SH-SY5Y (cell line): Measurements from ENCODE around the gene PABPN1L.

ENCODE experiments used
- GATA2 ChIP-seq: IDR thresholded peaks from 2 replicates; pipeline ENCODE4 v1.6.1; 2011; ENCODE audit warnings: mild to moderate bottlenecking, low read depth, low read length
- GATA3 ChIP-seq: IDR thresholded peaks from 2 replicates; pipeline ENCODE4 v1.6.1; 2011; ENCODE audit warnings: low read depth, mild to moderate bottlenecking, low read length, moderate library complexity

Gene PABPN1L

GRCh38 chr16:88893127-88893968, 26.9 kb upstream of the PABPN1L start:
- no peak for TF ChIP-seq GATA3
- no peak for TF ChIP-seq GATA2

GRCh38 chr16:88892065-88892464, 25.6 kb upstream of the PABPN1L start:
- TF ChIP-seq GATA3 (no peak), GATA2 (no peak)

- TF ChIP-seq GATA2 = no peak
- TF ChIP-seq GATA3 = no peak
Measured at GRCh38 chr16:88891083-88891482, 24.6 kb upstream of the PABPN1L start.

- TF ChIP-seq GATA3 = no peak
Measured at GRCh38 chr16:88888461-88889387, 22.3 kb upstream of the PABPN1L start.

GRCh38 chr16:88888057-88888456, 21.6 kb upstream of the PABPN1L start:
- TF ChIP-seq GATA2 (no peak), GATA3 (no peak)

- TF ChIP-seq GATA3 = no peak
- TF ChIP-seq GATA2 = no peak
Measured at GRCh38 chr16:88886845-88887521, 20.5 kb upstream of the PABPN1L start.

GRCh38 chr16:88886420-88886844, 20.0 kb upstream of the PABPN1L start:
- TF ChIP-seq GATA2 (no peak), GATA3 (no peak)

GRCh38 chr16:88885693-88886280, 19.3 kb upstream of the PABPN1L start:
- no peak for TF ChIP-seq GATA2
- no peak for TF ChIP-seq GATA3

- TF ChIP-seq GATA3 (no peak), GATA2 (no peak)
Measured at GRCh38 chr16:88884569-88885271, 18.3 kb upstream of the PABPN1L start.

- TF ChIP-seq GATA3 = no peak
- no peak for TF ChIP-seq GATA2
Measured at GRCh38 chr16:88883946-88884345, 17.5 kb upstream of the PABPN1L start.

- TF ChIP-seq GATA3 = no peak
- TF ChIP-seq GATA2 = no peak
Measured at GRCh38 chr16:88883117-88883895, 16.8 kb upstream of the PABPN1L start.

GRCh38 chr16:88882358-88883030, 16.0 kb upstream of the PABPN1L start:
- TF ChIP-seq GATA2 (no peak), GATA3 (no peak)
